Suprapubic skin (tissue), 4 donors: ENCODE data around the gene ARHGAP22.

Experiments used
- EP300 ChIP-seq: sonication (generic); formaldehyde crosslinking; IDR thresholded peaks from one replicate; pipeline ENCODE4 v1.6.1; 2017; ENCODE audit warnings: antibody characterized with exemption
- POLR2A ChIP-seq, 2 donors: fragments of 450-650 bp; IDR thresholded peaks; one replicate each; pipeline ENCODE4 v1.6.1; 2017; ENCODE audit warnings: antibody characterized with exemption in 2 of 2, mild to moderate bottlenecking in 2 of 2, moderate library complexity in 2 of 2
- POLR2AphosphoS5 ChIP-seq, 3 donors: sonication (generic); formaldehyde crosslinking; IDR thresholded peaks; one replicate each; pipeline ENCODE4 v1.6.1; 2017; ENCODE audit warnings: antibody characterized with exemption in 3 of 3
- TF ChIP-seq, protein P1 (sequence below), 2 donors: fragments of 200-600 bp in 1 of 2; fragments of 450-650 bp in 1 of 2; sonication (generic) in 1 of 2; IDR thresholded peaks; one replicate each; pipeline ENCODE4 v1.5.1; 2016 to 2019; ENCODE audit warnings: antibody characterized with exemption in 2 of 2, mild to moderate bottlenecking in 1 of 2, moderate library complexity in 1 of 2

DNA sequence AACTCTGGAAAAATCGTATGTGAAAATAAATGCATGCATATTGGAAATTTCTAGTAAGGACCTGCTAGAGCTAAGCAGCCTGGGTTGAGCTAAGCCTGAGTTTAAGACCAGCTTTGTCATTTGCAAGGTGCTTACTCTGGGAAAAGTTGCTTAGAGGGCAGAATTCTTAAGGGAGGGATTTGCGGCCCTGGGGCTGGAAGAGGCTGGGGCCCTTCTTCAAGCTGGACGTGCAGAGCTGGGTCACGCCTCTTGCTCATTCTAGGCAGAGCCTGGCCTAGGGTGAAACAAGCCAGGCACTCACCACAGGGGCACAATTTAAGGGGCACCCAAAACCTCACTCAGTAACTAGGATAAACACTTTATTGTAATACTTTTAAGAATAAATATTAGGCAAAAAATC, 137.2 kb downstream of the ARHGAP22 start:
- no peak for TF ChIP-seq POLR2A (IDR thresholded peaks at IDR 0.05)
- TF ChIP-seq, protein P1, sequence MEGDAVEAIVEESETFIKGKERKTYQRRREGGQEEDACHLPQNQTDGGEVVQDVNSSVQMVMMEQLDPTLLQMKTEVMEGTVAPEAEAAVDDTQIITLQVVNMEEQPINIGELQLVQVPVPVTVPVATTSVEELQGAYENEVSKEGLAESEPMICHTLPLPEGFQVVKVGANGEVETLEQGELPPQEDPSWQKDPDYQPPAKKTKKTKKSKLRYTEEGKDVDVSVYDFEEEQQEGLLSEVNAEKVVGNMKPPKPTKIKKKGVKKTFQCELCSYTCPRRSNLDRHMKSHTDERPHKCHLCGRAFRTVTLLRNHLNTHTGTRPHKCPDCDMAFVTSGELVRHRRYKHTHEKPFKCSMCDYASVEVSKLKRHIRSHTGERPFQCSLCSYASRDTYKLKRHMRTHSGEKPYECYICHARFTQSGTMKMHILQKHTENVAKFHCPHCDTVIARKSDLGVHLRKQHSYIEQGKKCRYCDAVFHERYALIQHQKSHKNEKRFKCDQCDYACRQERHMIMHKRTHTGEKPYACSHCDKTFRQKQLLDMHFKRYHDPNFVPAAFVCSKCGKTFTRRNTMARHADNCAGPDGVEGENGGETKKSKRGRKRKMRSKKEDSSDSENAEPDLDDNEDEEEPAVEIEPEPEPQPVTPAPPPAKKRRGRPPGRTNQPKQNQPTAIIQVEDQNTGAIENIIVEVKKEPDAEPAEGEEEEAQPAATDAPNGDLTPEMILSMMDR (IDR thresholded peaks at IDR 0.05): no peak
- TF ChIP-seq EP300: no peak
- TF ChIP-seq POLR2AphosphoS5 (IDR thresholded peaks at IDR 0.05): no peak
